Measurements from ENCODE around the gene SERPIND1.
A peak's percentile ranks its signal among the peaks of the same experiment; 100 is the strongest.
"Not testable (repeated sequence)": the region's sequence is repeated elsewhere in the genome, so short reads cannot be mapped to it uniquely, and the experiment has no call there.

The SERPIND1 gene

DNA sequence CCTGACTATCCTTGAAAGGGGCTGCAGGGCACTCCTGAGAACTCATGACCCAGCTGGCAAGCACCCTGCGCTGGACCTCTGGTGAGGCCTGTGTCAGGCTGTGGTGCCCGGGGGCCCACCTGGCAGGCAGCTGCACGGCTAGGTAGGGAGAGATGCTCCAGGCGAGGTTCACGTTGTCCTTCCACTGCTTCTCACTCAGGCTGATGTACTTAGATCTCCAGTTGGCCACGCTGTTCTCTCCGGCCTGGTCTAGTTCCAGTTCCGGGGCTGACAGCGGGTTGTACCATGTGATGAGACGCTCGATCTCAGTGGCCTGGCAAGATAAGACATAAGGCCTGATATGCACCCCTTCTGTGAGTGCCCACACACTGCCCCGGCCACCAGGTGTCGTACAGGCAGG, 44.7 kb upstream of the SERPIND1 start:
- DNase-seq (ENCODE audit: low read depth) = no peak
- no peak overlapping the region for H3K4me3 ChIP-seq (ENCODE audit: control insufficient read depth, low read depth, low read length)
- TF ChIP-seq, protein P1, sequence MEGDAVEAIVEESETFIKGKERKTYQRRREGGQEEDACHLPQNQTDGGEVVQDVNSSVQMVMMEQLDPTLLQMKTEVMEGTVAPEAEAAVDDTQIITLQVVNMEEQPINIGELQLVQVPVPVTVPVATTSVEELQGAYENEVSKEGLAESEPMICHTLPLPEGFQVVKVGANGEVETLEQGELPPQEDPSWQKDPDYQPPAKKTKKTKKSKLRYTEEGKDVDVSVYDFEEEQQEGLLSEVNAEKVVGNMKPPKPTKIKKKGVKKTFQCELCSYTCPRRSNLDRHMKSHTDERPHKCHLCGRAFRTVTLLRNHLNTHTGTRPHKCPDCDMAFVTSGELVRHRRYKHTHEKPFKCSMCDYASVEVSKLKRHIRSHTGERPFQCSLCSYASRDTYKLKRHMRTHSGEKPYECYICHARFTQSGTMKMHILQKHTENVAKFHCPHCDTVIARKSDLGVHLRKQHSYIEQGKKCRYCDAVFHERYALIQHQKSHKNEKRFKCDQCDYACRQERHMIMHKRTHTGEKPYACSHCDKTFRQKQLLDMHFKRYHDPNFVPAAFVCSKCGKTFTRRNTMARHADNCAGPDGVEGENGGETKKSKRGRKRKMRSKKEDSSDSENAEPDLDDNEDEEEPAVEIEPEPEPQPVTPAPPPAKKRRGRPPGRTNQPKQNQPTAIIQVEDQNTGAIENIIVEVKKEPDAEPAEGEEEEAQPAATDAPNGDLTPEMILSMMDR (conservative IDR thresholded peaks at IDR 0.05; ENCODE audit: control insufficient read depth, insufficient read depth, low read depth, low read length) = no peak

DNA sequence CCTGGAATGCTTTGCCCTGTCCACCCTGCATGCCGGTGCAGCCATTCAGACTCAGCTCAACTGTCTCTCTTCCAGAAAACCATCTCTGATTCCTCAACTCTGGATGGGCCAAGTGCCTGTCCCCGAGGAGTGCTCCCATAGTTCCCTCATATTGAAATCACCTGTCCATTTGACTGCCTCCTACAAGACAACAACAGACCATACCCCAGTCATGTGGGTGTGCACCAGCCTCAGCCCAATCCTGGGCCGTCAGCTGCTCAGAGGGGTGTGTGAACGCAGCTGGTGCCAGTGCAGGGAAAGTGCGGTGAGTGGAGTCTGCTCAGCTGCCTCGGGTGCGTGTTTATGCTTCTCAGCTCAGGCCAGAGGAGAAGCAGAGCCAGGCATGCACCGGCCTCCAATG, 41.5 kb upstream of the SERPIND1 start:
- H3K4me3 ChIP-seq (ENCODE audit: control insufficient read depth, low read depth, low read length); DNase-seq (ENCODE audit: low read depth): not testable (repeated sequence)

DNA sequence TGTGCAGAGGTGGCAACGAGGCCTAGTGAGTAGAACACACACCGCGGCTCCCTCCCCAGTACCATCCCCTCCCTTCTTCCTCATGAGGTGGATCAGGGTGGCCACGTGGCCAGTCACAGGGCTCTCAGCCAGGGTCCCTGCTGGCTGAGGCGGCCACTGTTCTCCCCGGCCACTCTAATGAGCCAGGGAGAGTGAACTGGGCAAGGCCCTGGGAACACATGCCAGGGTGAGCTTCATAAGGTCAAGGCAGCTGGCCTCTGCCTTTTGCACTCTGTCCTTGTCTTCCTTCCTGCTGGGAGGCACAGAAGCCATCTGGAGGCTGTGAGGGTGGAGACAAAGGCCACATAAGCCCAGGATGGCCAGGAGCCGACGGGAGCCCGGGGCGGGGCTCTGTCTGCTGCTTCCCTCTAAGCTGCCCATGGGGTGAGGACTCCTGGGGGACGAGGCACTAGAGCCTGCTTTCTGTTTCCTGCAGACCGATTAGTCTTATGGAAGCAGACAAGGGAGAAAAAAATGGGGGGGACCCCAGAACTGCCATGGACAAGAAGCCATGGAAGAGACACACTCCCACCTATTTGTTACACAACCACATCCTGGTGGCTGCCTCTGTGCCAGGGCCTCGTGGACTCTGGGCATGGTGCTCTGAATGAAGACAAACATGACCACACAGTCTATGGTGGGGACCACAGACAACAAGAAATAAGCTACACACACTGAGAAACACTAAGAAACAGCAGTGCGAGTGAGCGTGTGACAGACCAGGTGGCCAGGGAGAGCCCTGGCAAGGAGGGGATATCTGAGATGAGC, 38.4 kb upstream of the SERPIND1 start:
- not testable (repeated sequence) for DNase-seq (ENCODE audit: low read depth); H3K4me3 ChIP-seq (ENCODE audit: control insufficient read depth, low read depth, low read length)

DNA sequence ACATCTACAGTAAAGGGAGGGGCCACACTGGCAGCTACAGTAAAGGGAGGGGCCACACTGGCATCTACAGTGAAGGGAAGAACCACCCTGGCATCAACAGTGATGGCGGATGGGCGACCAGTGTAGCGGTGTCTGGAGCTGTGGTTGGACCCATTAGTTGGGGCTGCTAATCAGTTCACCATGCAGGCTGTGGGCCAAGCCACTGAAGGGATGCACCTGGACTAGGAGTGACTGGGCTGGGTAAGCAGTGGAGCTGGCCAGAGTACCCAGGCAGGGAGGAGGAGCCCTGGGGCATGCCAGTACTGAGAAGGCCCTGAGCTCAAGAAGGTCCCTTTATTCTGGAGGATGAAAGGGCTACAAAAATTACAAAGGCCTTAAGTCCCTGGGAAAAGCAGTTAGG, 37.0 kb upstream of the SERPIND1 start:
- H3K4me3 ChIP-seq (ENCODE audit: control insufficient read depth, low read depth, low read length); DNase-seq (ENCODE audit: low read depth): not testable (repeated sequence)

DNA sequence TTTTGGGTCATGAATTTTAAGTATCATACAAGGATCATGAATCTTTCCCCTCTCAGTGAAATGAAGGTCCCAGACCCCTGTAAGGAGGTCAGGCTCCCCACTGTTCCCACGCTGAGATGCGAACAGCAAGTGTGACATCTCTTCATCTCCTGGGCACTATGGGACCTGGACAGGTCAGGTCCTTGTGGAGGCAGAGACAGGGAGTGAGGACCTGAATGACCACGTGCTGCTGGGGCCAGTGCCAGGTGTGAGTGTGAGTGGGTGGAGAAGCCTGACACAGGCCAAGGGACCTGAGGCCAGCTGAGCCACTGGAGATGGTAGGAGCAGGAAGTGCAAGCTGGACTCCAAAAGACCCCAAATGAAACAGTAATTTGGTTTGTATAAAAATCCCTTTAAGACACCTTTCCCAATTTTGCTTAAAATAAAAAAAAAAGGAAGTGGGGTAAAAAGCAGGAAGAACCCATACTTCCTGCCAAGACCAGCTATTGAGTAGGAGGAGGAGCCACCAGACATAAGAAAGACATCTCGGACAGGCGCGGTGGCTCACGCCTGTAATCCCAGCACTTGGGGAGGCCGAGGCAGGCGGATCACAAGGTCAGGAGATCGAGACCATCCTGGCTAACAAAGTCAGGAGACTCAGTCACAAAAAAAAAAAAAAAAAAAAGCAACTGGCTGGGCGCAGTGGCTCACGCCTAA, 35.4 kb upstream of the SERPIND1 start:
- TF ChIP-seq, protein P1 (conservative IDR thresholded peaks at IDR 0.05; ENCODE audit: control insufficient read depth, insufficient read depth, low read depth, low read length) = no peak
- no peak overlapping the region for H3K4me3 ChIP-seq (ENCODE audit: control insufficient read depth, low read depth, low read length)
- no peak for DNase-seq (ENCODE audit: low read depth)

DNA sequence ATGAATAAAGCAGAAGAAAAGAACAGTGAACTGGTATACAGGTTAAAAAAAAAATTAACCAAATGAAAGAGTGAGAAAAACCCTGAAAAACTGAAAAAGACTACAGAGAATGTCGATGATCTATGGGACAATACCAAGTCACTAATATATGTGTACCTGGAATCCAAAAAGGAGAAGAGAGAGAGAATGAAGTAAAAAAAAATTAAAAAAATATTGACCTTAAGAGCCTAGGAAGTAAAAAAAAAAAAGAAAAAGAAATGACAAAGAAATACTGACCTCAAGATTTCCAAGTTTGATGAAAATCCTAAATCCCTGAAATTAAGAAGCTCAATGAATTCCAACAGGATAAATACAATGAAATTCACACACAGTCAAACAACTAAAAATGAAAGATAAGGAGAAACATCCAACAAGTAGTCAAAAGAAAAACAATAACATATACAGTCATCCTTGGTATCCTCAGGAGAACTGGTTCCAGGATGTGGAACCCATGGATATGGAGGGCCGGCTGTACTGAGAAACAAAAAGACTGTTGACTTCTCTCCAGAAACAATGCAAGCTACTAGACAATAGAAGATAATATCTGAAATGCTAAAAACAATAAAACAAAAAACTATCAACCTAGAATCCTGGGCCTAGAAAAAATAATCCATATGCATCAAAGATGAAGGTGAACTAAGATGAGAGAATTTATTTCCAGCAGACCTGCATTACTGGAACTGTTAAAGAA, 33.5 kb upstream of the SERPIND1 start:
- no peak overlapping the region for H3K4me3 ChIP-seq (ENCODE audit: control insufficient read depth, low read depth, low read length)
- TF ChIP-seq, protein P1 (conservative IDR thresholded peaks at IDR 0.05; ENCODE audit: control insufficient read depth, insufficient read depth, low read depth, low read length) = no peak
- peak; percentile 7 for DNase-seq (ENCODE audit: low read depth)

DNA sequence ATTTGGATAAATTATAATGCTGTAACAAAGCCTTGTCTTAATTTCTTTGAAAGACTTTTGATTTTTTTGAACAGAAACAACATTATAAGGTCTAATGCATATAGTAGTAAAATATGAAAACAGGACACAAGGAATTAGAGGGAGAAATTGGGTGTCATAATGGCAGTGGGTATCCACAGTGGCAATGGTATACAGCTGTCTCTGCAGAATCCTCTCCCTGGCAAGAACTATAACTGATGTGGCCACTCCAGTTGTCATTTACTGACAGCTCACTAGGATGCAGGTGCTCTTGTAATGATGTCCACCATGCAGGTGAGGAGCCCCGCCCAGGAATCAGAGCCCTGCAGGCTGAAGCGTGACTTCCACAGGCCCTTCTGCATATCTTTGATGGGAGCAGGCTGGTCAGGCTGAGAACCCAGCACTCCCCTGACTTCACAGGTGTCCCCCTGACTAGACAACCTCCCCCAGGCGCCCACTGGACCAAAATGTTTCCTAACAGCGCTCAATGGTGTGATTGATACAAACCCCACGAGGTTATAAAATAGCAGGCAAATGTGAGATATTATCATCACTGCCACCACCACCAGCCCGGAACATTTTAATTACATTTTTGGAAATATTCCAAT, 32.8 kb upstream of the SERPIND1 start:
- no peak overlapping the region for H3K4me3 ChIP-seq (ENCODE audit: control insufficient read depth, low read depth, low read length)
- no peak for DNase-seq (ENCODE audit: low read depth)
- TF ChIP-seq, protein P1 (conservative IDR thresholded peaks at IDR 0.05; ENCODE audit: control insufficient read depth, insufficient read depth, low read depth, low read length) = no peak
